ENCODE results near the gene HMCN1.
A peak's percentile ranks its signal among the peaks of the same experiment; 100 is the strongest.

Gene HMCN1

GRCh38 chr1:185934476-185935189 lies 200.4 kb downstream of the HMCN1 start:
- DNase-seq (ENCODE audit: low read depth): peak; percentile 62
- no peak overlapping the region for H3K4me3 ChIP-seq (ENCODE audit: low read depth, low read length)

GRCh38 chr1:185935360-185935759 lies 201.2 kb downstream of the HMCN1 start:
- H3K4me3 ChIP-seq (ENCODE audit: low read depth, low read length): no peak overlapping the region
- no peak for DNase-seq (ENCODE audit: low read depth)

DNA sequence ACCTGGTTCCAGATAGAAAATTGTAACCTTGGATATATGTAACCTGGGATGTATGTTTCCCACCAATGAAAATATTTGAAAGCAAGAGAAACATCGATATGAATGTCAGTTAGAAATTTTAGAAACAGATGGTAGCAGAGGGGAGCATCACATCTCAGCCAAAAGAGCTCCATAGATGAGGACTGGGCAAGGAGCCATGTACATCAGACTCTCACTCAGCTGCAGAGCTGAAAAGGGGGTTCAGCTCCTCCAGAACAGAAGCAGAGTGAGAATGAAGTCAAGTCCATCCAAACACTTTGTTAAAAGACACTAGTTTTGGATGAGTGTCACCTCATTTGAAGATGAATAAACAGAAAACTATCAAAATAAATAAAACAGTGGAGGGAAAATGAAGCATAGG lies 202.4 kb downstream of the HMCN1 start:
- DNase-seq (ENCODE audit: low read depth): no peak
- H3K4me3 ChIP-seq (ENCODE audit: low read depth, low read length): no peak overlapping the region

GRCh38 chr1:185938396-185938795 lies 204.2 kb downstream of the HMCN1 start:
- H3K4me3 ChIP-seq (ENCODE audit: low read depth, low read length): no peak overlapping the region
- DNase-seq (ENCODE audit: low read depth): no peak

DNA sequence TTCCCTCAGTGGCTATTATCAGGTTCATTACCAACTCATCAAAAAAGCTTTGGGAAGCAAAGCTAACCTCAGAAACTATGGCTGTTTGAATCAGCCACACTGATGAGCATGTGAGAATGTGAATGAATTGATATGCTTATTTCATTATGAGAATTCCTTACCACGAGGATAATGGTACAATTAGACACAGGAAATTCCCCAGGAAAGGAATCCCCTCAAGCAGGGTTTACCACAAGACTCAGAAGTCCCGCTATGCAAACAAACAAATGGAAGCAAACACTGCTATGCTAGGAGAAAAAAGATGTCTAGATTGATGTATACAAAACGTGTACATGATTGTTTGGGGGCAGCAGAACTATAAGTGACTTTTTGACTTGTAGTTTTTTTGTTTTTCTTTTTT lies 205.0 kb downstream of the HMCN1 start:
- DNase-seq (ENCODE audit: low read depth): no peak
- no peak overlapping the region for H3K4me3 ChIP-seq (ENCODE audit: low read depth, low read length)

GRCh38 chr1:185942961-185943360 lies 208.8 kb downstream of the HMCN1 start:
- no peak for DNase-seq (ENCODE audit: low read depth)
- no peak overlapping the region for H3K4me3 ChIP-seq (ENCODE audit: low read depth, low read length)

- no peak for DNase-seq (ENCODE audit: low read depth)
Measured at GRCh38 chr1:185956881-185957280, 222.7 kb downstream of the HMCN1 start.

DNA sequence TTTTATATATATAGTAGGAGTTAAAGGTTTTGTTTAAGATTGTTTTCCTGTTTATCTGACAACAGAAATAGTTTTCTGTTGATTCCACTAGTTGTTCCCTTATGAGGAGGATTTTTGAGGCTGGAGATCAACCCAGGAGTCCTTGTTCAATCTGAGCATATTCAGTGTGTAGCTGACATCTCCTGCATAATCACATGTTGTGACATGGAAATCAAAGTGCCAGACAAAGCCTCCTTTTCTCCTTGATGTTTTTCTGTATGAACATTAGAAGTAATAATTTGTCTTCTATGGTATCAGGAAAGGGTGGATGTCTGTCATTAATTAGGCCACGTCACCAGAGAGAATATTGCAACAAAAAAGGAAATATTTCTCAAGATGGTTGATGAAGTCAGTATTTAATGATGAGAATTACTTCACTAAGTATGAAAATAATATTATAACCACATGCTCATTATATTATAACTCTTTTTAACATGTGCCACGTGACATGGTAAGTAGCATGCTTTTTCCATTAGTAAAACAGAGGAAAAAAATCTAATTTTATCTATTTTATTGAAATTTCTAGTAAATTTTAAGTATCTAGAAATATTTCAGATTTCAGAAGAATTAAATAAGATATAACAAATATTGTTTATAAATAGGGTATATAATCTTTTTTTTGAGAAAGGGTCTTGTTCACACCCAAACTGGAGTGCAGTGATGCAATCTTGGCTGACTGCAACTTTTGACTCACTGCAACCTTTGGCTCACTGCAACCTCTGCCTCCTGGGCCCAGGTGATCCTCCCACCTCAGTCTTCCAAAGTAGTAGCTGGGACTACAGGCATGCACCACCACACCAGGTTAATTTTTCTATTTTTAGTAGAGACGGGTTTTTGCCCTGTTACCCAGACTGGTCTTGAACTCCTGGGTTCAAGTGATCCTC lies 223.5 kb downstream of the HMCN1 start:
- no peak overlapping the region for H3K4me3 ChIP-seq (ENCODE audit: low read depth, low read length)
- no peak for DNase-seq (ENCODE audit: low read depth)

More at GRCh38 chr1:185956881-185957280, 222.7 kb downstream of the HMCN1 start:
- no peak overlapping the region for H3K4me3 ChIP-seq (ENCODE audit: low read depth, low read length)

GRCh38 chr1:185960422-185961321 lies 226.5 kb downstream of the HMCN1 start:
- DNase-seq (ENCODE audit: low read depth): peak; percentile 52

DNA sequence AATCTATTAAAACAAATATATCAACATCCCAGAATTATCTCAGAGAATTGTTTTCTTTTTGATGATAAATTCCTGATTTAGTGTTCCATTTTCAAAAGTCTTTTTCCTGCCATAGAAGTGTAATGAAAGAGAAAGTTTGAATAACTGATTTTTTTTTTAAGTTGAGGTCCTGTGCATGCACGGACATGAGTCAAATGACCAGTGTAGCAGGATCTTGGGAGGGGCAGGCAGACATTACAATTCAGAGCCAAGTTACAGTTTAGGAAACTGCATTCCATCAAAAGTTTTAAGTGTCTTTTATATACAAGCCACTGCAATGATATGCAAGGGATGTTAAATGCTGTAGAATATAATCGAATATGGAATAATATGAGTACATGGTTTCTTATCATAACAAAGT lies 227.5 kb downstream of the HMCN1 start:
- no peak for DNase-seq (ENCODE audit: low read depth)
- H3K4me3 ChIP-seq (ENCODE audit: low read depth, low read length): no peak overlapping the region

More at GRCh38 chr1:185960422-185961321, 226.5 kb downstream of the HMCN1 start:
- H3K4me3 ChIP-seq (ENCODE audit: low read depth, low read length): no peak overlapping the region

- no peak overlapping the region for H3K4me3 ChIP-seq (ENCODE audit: low read depth, low read length)
- DNase-seq (ENCODE audit: low read depth): no peak
Measured at GRCh38 chr1:185964946-185965345, 230.8 kb downstream of the HMCN1 start.

GRCh38 chr1:185965870-185966269 lies 231.7 kb downstream of the HMCN1 start:
- DNase-seq (ENCODE audit: low read depth): no peak
- no peak overlapping the region for H3K4me3 ChIP-seq (ENCODE audit: low read depth, low read length)

DNA sequence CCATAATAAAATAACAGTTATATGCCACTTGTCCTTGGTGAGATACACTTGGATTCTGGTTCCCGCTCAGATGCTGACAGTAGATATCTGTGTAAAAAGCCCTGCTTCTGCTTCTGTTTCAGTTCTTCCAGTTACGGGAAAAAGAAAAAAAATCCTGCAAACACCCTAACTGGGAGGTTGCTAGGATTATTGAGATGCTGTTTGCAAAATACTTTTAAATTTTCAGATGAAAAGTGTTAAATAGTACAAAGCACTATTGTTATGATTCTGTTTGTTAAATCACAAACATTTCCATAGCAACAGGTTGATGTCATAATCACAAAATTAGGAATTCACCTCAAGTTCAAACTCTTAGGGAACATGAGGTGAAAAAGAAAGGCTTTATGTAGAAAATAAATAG lies 232.3 kb downstream of the HMCN1 start:
- DNase-seq (ENCODE audit: low read depth): no peak
- no peak overlapping the region for H3K4me3 ChIP-seq (ENCODE audit: low read depth, low read length)

DNA sequence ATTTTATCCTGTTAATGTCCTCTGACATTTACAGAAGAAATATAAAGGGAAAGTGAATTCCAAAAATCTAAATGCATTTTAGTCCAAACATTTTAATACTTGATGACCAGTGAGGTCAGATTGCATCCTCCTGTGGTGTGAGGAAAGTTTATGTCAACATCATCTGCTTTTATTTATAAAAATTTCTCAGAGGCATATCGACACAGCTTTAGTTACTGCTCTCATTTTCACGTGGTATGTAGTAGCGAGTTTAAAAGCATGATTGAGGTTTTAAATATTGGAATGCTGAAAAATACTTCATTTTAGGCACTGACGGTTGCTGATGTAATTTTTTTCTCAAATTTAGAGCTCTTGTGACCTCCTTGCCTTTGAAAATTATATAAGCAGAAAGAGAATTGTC lies 234.8 kb downstream of the HMCN1 start:
- H3K4me3 ChIP-seq (ENCODE audit: low read depth, low read length): no peak overlapping the region
- no peak for DNase-seq (ENCODE audit: low read depth)

DNA sequence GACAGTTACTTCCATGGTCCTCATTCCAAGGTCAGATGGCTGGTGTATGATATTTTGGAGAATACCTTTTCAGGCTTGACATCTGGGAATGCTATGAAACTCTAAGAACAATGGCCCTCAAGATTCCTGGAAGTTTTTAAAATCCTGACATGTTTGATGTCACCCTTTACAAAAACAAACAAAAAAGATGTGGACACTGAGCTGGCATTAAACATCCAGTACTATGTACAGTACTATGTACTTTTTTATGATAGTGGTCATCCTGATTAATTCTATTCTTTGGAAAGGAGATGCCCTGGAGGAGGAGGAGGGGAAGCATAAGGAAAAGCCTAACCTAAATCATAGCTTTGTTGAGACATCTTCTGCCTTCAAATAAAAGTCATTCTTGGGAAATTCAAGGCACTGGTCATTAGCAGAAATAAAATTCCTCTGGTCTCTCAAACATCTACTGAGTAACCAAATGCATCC lies 235.4 kb downstream of the HMCN1 start:
- DNase-seq (ENCODE audit: low read depth): no peak
- H3K4me3 ChIP-seq (ENCODE audit: low read depth, low read length): no peak overlapping the region

- peak; percentile 82 for DNase-seq (ENCODE audit: low read depth)
- no peak overlapping the region for H3K4me3 ChIP-seq (ENCODE audit: low read depth, low read length)
Measured at GRCh38 chr1:185971688-185972087, 237.5 kb downstream of the HMCN1 start.

DNA sequence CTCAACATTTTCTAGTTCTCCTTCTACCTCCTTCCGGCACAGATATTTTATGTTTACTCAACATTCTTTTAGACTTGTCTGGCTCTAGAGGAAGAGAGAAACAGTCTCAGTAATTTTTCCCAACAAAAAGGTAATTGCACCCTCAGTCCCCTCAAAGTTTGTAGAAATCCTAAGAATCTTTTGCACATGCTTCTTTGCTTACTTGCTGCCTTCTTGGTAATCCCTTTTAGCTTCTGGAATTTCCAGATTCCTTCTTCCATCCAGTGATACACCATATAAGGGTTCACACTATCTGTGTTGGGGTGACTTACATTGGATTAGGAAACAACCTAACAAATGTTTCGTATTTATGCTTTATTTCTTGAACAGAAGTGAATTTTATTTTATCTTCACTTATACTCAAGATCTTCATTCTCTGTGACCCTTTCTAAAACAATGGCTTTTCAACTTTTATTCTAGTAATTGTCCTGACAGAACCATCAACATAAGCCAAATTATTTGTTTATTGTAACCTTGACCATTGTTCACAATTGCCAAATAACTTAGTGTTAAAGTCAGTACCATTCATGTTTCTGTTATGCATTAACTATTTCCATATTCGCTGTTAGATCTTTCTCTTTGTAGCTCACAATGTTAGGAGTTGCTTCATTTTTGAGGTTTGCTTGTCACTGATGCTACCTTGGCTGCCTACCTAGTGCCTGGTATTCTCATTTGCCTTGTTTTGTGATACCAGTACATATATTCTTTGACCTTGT lies 238.1 kb downstream of the HMCN1 start:
- no peak for DNase-seq (ENCODE audit: low read depth)
- H3K4me3 ChIP-seq (ENCODE audit: low read depth, low read length): no peak overlapping the region

DNA sequence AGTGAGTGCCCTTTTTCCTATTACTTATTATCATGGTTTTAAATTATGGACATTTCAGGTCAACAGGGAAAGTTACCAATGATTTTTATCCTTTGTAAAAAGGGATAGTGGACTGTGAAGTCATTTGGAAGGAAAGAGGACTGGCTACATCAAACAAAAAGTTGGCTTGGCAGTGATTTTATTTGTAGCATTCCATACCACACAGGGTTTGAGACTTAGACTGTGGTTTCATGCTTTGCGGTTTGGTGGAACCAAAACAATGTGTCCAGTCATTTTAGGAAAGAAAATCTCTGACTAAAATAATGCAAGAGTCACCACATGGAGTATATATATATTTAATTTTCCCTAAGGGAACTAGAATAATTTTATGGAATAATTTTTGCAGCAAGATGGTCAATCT lies 239.5 kb downstream of the HMCN1 start:
- DNase-seq (ENCODE audit: low read depth): peak; percentile 87

More for the DNA sequence above, 239.5 kb downstream of the HMCN1 start:
- H3K4me3 ChIP-seq (ENCODE audit: low read depth, low read length): no peak overlapping the region

Data from skeletal muscle cell (primary cell).